GM12865 (cell line): ENCODE measurements around the gene TYMP.

Source experiments
- DNase-seq: peaks from one replicate; pipeline ENCODE4 v3.0.0; 2010; ENCODE audit warnings: low read depth
- H3K4me3 ChIP-seq: 2 replicates; pipeline ENCODE4 v1.5.1; 2011; ENCODE audit warnings: mild to moderate bottlenecking, low read depth, low read length, control low read depth
- CTCF ChIP-seq: IDR thresholded peaks from 2 replicates; pipeline ENCODE4 v1.5.1; 2011; ENCODE audit warnings: low read length, control low read depth, low read depth, inconsistent platforms; ENCODE audit not compliant: insufficient read depth; ENCODE audit errors: missing control alignments

TYMP gene

DNA sequence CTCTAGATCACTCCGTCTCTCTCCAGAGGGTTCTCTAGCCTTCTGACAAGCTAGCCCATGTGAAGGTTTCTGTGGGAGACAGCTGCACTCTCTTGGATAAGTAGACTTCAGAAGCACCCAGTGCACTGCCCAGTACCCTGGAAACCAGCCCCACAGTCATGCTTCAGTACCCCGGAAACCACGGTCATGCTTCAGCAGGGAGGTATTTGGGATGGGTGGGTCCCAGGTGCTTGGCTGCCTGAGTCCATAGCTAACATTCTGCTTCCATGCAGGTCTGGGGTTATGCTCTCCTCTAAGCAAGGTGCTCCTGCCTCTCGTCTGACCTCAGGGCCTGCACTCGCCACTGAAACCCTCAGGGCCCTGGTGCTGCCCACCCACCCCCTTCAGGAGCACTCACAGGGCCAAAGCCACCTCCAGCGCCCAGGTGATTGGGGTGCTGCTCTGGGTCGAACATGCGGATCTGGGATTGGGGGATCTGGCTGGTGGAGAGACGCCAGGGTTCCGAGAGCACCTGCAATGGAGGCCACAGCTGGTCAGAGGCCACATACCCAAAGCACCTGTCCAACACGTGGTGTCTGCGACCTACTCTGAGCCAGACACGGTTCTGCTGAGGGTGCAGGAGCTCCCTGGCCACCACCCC is 40.2 kb upstream of the TYMP start:
- peak; percentile 49 for DNase-seq
- TF ChIP-seq CTCF, result no peak
- H3K4me3 ChIP-seq, result no peak overlapping the region

DNA sequence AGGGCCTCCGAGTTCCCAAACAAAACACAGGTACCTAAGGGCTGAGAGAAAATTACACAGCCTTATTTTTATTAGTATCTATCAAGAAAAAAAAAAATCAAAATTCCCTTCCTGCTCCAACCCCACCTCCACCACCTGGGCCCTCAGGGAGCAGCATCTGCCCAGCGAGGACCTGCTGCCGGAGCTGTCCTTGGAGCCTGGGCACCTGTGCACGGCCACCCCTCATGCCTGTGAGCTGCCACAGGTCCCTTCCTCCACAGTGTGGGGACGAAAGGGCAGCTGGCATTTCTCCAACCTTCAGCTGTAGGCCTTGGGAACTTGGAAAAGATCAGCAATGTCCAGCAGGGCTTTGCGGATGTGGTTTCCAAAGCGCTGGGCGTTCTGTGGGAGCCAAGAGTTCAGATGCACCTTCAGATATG is 39.2 kb upstream of the TYMP start:
- no peak for TF ChIP-seq CTCF

DNA sequence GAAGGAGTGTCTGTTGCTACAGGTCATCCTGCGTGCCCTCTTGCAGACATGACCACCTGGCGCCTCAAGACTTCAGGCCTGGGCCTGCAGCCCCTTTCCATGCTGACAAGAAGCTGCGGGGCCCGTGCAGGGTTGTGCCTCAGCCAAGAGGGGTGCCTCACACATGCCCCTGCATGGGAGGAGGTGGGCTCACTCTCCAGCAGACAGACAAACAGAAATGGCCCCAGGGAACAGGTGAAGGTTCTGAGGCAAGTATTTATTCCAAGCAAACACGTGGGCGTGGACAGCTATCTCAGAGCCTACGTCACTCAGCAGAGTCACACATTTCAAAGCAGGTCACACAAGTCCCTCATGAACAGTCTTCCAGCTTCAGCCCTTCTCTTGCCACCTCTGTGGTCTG is 38.8 kb upstream of the TYMP start:
- H3K4me3 ChIP-seq, result no peak overlapping the region
- no peak for DNase-seq
- no peak for TF ChIP-seq CTCF

More for the DNA sequence above, 39.2 kb upstream of the TYMP start:
- DNase-seq, result no peak
- H3K4me3 ChIP-seq, result no peak overlapping the region

DNA sequence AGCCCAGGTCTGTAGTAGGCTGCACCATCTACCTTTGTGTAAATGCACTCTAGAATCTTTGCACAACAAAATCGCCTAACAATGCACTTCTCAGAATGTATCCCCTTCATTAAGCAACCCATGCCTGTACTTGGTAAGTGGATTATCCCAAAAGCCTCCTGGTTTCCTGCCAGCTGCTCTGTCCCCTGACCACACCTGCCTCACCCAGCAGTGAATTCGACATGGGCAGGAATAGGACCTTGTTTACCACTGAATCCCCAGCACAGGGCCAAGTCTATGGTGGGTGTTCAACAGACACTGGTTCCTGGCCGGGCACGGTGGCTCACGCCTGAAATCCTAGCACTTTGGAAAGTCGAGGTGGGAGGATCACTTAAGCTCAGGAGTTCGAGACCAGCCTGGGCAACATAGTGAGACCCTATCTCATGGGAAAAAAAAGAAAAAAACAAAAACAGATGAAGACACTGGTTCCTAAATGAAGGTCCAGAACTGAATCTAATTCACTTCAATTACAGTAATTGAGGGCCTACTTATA is 38.0 kb upstream of the TYMP start:
- no peak for TF ChIP-seq CTCF
- DNase-seq, result no peak
- H3K4me3 ChIP-seq, result no peak overlapping the region

GRCh38 chr22:50564289-50564688 is 34.5 kb upstream of the TYMP start:
- DNase-seq, result no peak
- no peak for TF ChIP-seq CTCF
- no peak overlapping the region for H3K4me3 ChIP-seq

GRCh38 chr22:50563413-50564160 is 33.8 kb upstream of the TYMP start:
- no peak for TF ChIP-seq CTCF
- peak overlapping the region; percentile 81 for H3K4me3 ChIP-seq
- no peak for DNase-seq
